Stomach (tissue), 4 donors: Measurements from ENCODE around the gene SERP1.

ENCODE experiments used
- POLR2A ChIP-seq, 4 donors: fragments of 450-650 bp; IDR thresholded peaks; one replicate each; pipeline ENCODE4 v1.6.1; 2016; ENCODE audit warnings: antibody characterized with exemption in 4 of 4, control low read depth in 2 of 4, mild to moderate bottlenecking in 1 of 4, moderate library complexity in 1 of 4
- TF ChIP-seq, protein P1 (sequence below), 7 experiments: fragments of 450-650 bp in 4 of 7; fragments of 200-600 bp in 3 of 7; sonication (generic) in 3 of 7; IDR thresholded peaks; one replicate each; pipeline ENCODE4 v1.5.1; 2016 to 2019; ENCODE audit warnings: antibody characterized with exemption in 7 of 7, control low read depth in 2 of 7, mild to moderate bottlenecking in 1 of 7

DNA sequence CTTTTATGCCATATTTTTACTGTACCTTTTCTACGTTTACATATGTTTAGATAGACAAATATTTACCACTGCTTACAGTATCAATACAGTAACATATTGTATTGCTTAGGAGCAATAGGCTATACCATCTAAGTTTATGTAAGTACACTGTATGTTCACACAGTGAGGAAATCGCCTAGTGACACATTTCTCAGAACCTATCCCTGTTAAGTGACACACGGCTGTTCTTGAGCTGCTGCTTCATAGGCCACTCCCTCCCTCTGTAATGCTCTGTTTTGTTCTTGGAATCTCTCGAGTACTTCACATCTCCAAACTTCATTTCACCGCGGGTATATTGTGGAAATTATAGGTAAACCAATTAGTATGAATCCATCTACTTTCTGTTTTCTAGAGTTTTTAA lies 43.5 kb upstream of the SERP1 start:
- TF ChIP-seq, protein P1, sequence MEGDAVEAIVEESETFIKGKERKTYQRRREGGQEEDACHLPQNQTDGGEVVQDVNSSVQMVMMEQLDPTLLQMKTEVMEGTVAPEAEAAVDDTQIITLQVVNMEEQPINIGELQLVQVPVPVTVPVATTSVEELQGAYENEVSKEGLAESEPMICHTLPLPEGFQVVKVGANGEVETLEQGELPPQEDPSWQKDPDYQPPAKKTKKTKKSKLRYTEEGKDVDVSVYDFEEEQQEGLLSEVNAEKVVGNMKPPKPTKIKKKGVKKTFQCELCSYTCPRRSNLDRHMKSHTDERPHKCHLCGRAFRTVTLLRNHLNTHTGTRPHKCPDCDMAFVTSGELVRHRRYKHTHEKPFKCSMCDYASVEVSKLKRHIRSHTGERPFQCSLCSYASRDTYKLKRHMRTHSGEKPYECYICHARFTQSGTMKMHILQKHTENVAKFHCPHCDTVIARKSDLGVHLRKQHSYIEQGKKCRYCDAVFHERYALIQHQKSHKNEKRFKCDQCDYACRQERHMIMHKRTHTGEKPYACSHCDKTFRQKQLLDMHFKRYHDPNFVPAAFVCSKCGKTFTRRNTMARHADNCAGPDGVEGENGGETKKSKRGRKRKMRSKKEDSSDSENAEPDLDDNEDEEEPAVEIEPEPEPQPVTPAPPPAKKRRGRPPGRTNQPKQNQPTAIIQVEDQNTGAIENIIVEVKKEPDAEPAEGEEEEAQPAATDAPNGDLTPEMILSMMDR (IDR thresholded peaks at IDR 0.05) = no peak
- TF ChIP-seq POLR2A (IDR thresholded peaks at IDR 0.05) = no peak
